CD4-positive, alpha-beta T cell treated with Interleukin-2 at 100 ng/mL for 4 hours (primary cell): Measurements from ENCODE around the gene GALNT6.
A peak's percentile ranks its signal among the peaks of the same experiment; 100 is the strongest.

Source experiments
- DNase-seq: peaks from one replicate; pipeline ENCODE4 v3.0.0-alpha.2; 2020; ENCODE audit warnings: low spot score

Gene GALNT6

GRCh38 chr12:51405801-51406207 is 14.6 kb upstream of the GALNT6 start:
- no peak for DNase-seq

GRCh38 chr12:51404627-51405026 is 13.4 kb upstream of the GALNT6 start:
- DNase-seq = no peak

GRCh38 chr12:51403681-51404136 is 12.5 kb upstream of the GALNT6 start:
- DNase-seq = no peak

DNA sequence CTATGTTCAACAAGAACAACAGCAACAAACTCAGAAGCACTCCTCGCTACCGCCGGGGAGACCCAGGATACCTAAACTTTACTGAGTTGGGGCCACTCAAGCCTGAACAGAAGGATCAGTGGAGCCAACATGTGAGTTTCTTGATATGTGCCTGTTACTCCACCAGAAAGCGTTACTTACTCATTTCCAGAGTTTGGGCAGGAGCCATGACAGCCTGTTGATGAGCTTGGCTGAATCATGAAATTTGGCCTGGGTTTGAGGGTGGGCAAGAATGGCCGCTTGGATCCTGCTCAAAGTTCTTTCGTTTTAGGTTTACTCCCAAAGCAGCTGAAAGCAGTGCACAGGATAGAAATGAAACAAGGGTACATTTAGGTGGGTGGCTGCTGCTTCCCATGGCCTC is 12.0 kb upstream of the GALNT6 start:
- DNase-seq = no peak

DNA sequence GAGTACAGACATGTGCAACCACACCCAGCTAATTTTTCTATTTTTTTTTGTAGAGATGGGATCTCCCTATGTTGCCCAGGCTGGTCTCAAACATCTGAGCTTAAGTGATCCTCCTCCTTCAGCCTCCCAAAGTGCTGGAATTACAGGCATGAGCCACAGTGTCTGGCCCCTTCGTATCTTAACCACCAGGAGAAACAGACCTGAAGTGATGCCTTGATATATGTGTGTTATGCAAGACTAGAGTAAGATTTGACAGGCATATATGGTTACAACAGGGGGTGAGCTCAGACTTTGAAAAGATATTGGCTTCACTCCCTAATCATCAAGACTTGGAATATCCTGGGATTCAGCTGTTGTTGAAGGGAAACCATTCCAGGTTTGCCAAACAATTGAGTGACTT is 10.7 kb upstream of the GALNT6 start:
- DNase-seq = no peak

GRCh38 chr12:51401486-51401885 is 10.3 kb upstream of the GALNT6 start:
- DNase-seq = no peak

DNA sequence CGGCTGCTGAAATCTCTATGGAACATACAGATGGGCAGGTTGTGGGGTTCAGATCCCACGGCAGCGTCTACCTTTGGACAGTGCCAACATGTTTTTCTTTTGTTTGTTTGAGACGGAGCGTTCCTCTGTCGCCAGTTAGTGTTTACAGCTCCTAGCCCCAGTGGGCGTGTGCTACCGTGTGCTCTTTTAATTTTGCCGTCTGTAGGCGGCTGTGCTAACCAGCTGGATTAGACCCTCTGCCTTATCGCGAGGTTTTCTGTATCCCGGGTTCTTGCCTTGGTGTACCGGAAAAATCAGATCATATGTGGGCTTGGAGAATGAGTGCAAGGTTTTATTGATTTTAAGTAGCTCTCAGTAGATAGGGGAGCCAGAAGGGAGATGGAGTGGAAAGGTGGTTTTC is 9.8 kb upstream of the GALNT6 start:
- DNase-seq = no peak

DNA sequence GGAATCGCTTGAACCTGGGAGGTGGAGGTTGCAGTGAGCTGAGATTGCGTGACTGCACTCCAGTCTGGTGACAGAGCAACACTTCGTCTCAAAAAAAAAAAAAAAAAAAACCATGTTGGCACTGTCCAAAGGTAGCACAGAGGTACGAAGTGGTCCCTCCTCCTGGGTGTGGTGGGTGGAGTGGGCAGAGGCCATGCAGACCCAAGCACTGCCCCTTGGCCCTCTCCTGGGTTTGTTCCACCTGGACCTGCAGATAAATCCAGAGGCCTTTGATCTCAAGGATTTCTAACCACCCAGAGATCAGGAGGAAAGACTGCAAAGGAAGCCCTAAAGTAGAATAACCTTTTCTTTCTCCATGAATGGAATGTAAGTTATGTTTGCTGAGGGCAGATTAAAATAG is 8.7 kb upstream of the GALNT6 start:
- no peak for DNase-seq

DNA sequence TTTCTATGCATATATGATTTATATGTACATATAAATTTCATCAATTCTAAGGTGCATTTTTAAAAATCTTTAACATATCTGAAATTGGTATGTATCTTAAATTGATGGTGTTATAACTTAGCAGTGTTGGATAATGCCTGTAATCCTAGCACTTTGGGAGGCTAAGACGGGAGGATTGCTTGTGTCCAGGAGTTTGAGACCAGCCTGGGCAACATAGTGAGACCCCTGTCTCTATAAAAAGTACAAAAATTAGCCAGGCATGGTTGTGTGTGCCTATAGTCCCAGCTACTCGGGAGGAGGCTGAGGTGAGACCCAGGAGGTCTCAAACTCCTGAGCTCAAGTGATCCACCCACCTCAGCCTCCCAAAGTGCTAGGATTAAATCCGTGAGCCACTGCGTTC is 6.5 kb upstream of the GALNT6 start:
- DNase-seq = no peak

DNA sequence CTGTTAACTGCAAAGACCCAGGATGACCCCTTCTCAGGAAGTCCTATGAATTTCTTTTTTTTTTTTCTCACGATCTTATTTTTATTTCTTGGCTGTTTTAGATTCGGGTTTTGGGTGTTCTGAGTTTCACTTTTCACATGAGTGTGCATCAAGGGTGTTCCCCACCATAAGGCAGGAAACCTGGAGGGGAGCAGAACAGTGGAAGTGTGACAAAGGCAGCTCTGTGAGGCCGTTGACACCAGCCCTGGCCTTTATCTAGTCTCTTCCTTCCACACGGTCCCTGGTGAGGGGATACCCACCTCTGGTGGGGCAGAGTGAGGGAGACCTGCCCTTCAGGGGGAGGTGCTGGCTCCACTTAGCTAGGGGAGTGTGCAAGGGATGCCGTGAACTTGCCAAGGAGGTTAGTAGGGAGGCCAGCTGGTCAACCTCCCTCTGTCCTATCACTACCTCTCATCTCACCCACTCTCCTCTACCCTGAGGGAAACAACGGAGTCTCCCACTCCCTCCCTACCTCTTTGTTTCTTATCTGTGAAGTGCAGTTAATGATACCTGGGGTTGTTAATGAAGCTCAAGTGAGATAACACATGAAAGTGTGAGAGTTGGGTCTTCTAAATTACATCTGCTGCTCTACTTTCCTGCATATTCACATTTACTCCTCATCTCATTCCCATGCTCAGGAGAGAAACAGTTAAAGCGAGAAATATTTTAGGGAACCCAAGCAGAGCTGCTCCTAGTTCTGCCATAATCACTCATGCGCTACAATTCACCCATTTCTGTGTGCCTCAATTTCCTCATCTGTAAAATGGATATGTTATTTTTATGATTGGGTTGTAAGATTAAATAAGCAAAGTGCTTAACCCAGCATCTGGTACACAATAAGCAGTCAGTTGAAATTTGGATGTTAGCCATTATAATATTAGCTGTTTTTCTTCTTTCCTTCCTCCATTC is 4.4 kb upstream of the GALNT6 start:
- peak; percentile 22 for DNase-seq

DNA sequence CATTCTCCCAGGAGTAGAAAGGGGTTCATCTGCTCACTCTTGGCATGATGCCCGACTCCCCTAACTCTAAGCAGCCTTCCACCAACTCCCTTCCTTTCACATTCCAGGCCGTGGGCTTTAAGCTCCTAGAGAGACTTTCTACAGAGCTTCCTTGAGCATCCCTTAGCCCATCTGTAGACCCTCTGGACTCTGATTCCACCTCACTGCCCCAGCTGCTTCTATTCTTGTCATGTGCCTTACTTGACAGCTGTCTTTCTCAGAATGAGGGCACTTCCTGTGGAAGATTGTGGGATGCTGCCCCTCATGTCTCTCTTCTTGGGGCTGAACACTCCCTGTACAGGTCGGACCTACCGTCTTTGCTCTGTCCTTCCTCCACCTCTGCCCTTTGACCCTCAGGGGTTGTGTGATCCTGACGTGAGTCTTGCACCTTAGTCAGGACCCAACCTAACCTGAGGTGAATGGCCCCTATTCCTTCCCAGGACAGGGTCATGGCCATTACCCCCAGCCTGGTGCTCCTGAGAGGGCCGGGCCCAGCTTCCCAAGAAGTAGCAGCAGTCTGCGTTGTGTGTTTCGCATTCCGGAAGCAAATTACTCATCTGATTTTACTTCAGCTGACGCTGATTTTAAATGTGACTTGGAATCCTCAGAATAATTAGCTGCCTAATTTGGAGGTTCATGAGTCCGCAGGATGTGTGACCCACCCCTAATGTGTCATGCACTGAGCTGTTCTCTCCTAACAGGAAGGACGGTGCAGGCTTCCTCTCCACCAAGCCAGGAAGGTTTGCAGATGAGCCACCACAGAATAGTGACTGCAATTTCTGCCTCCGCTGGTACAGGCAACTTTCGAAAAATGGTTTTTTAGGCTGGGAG is 2.7 kb upstream of the GALNT6 start:
- peak; percentile 85 for DNase-seq

DNA sequence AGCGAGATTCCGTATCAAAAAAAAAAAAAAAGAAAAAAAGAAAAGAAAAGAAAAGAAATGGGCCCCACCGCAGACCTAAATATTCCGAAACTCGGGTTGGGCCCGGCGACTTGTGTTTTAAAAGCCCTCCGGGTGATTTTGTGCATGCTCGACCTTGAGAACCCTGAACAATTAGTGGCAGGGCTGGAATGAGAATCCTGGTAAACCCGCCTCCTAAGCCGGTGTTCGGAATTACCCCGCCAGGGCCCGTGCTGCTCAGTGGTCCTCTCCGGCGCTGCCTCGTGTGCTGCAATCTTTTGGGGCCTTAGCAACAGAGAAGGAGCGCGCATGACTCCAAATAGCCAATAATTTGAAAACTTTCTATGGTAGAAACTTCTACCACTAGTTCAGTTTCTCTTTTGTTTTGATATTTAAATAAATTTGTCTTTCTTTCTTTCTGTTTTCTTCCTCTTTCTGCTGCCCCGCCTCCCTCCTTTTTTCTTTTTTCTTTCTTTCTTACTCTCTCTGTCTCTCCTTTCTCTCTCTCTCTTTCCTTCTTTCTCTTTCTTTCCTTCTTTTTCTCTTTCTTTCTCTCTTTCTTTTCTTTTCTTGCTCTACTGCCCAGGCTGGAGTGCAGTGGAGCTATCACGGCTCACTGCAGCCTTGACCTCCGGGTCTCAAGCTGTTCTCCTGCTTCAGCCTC is 1.5 kb upstream of the GALNT6 start:
- peak; percentile 12 for DNase-seq

- peak; percentile 14 for DNase-seq
These were observed 319 bp downstream of the GALNT6 start for GRCh38 chr12:51390891-51391282.

- DNase-seq = no peak
These were observed 749 bp downstream of the GALNT6 start for GRCh38 chr12:51390457-51390856.

GRCh38 chr12:51389302-51389999 is 1.8 kb downstream of the GALNT6 start:
- DNase-seq = peak; percentile 65

DNA sequence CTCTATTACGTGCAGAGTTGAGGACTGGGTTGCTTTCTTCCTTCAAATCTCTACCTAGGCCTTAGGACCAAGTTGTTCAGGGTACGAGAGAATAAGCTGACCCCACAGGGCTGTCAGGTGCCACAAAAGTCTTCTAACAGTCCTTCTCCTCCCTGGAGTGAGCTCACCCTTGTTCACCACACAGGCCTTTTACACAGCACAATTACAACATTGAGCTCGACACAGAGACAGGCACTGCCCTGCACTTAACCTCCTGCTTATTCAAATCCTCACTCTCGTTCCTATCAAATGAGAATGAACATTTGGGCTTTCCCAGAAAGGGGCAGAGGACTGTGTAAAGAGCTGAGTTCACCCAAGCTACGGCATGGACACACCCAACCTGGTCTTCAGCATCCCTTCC is 2.4 kb downstream of the GALNT6 start:
- DNase-seq = no peak

DNA sequence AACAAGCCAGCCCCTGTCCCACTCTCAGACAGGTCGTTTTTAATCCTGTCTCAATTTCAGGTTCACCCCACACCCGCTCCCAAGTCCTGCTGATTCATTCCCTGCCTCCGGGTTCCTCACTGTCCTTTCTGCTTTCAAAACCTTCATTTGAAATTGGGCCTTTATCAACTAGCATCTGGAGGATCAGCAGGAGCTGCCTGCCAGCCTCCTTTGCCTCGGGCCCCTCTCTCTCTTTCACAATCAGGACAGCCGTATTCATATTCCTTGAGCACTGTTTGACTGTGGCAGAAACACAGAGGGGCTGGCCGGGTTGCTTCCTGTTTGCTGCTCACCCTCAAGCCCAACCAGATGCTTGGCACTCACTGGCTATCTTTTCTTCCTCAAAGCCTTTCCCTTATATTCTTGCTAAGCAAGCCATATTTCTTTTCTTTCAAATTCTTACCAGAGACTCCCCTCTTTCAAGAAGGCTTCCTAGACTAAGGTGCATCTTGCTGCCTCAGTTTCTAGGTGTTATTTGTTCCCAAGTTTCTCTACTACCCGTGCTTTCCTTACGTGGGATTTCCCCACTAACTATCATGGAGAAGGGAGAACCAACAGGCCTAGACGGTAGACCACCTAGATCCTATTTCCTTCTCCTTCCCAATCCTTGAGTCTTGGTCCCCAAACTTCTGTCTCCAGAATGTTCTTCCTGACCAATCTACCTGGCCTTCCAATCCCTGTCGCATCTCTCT is 3.0 kb downstream of the GALNT6 start:
- no peak for DNase-seq

GRCh38 chr12:51386351-51386750 is 4.9 kb downstream of the GALNT6 start:
- DNase-seq = no peak

DNA sequence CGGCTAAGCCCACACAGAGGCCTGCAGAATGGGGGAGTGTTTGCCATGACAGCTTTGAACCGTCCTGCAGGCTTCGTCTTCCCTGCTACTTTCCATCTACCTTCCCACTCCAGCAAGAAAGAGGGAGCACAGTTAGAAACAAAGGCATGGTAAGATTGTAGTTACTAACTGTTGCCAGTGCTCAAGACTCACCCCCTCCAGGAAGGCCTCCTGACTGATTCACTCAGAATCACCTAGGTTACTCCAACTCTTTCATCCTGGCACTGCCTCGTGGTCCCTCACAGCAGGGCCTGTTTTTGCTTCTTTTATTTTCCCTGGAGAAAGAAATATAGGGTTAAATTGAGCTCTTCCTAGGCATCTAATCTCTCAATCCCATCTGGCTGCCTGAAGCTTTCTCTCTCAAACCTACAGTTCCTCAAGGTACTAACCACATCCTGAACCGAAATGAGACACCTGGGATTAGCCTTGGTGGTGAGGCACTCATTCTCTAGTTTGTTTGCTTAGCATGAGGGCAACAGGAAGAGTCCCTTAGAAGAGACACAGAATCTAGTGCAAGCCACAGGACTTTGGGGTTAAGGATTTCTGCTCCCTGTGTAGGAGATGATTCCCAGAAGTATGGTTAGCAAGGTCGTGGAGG is 7.8 kb downstream of the GALNT6 start:
- no peak for DNase-seq

GRCh38 chr12:51382173-51382572 is 9.0 kb downstream of the GALNT6 start:
- DNase-seq = no peak
